Mesenchymal stem cell (in vitro differentiated cells and primary cell): Measurements from ENCODE around the gene FOXO6.

Source experiments
- DNase-seq: peaks from one replicate; pipeline ENCODE4 v3.0.0-alpha.2; 2013
- H2AFZ ChIP-seq: one replicate; pipeline ENCODE4 v1.6.1; 2013; ENCODE audit warnings: low read depth, mild to moderate bottlenecking, control low read depth, inconsistent platforms, low read length, moderate library complexity
- H2AK5ac ChIP-seq: 2 replicates; pipeline ENCODE4 v1.6.1; 2013; ENCODE audit warnings: low read length, moderate library complexity, mild to moderate bottlenecking, inconsistent platforms; ENCODE audit not compliant: severe bottlenecking
- H2BK120ac ChIP-seq: one replicate; pipeline ENCODE4 v1.6.1; 2013; ENCODE audit warnings: low read depth, mild to moderate bottlenecking, inconsistent platforms, low read length, moderate library complexity
- H2BK12ac ChIP-seq, 2 experiments: one replicate each; pipeline ENCODE4 v1.6.1; 2013; ENCODE audit warnings: inconsistent platforms in 2 of 2, low read length in 2 of 2, mild to moderate bottlenecking in 2 of 2, moderate library complexity in 2 of 2, control low read depth in 1 of 2
- H2BK15ac ChIP-seq: one replicate; pipeline ENCODE4 v1.6.1; 2013; ENCODE audit warnings: mild to moderate bottlenecking, low read depth, inconsistent platforms; ENCODE audit not compliant: poor library complexity, severe bottlenecking
- H2BK5ac ChIP-seq: 2 replicates; pipeline ENCODE4 v1.6.1; 2013; ENCODE audit warnings: low read depth, mild to moderate bottlenecking, low read length, control low read depth, inconsistent platforms; ENCODE audit not compliant: poor library complexity, severe bottlenecking
- H3K14ac ChIP-seq, 2 experiments: one replicate each; pipeline ENCODE4 v1.6.1; 2013; ENCODE audit warnings: inconsistent platforms in 2 of 2, low read length in 2 of 2, control low read depth in 1 of 2, mild to moderate bottlenecking in 1 of 2, moderate library complexity in 1 of 2
- H3K18ac ChIP-seq, 2 experiments: one replicate each; pipeline ENCODE4 v1.6.1; 2013; ENCODE audit warnings: inconsistent platforms in 2 of 2, low read length in 2 of 2, control low read depth in 1 of 2, low read depth in 1 of 2, mild to moderate bottlenecking in 1 of 2
- H3K23ac ChIP-seq, 2 experiments: one replicate each; pipeline ENCODE4 v1.6.1; 2013; ENCODE audit warnings: inconsistent platforms in 2 of 2, low read length in 2 of 2, mild to moderate bottlenecking in 2 of 2, moderate library complexity in 2 of 2, control low read depth in 1 of 2
- H3K27ac ChIP-seq: 2 replicates; pipeline ENCODE4 v1.5.1; 2013; ENCODE audit warnings: mild to moderate bottlenecking, moderate library complexity, low read length, control low read depth, inconsistent platforms; ENCODE audit not compliant: poor library complexity, severe bottlenecking
- H3K27me3 ChIP-seq, 2 experiments: 2 replicates each; pipeline versions ENCODE4 v1.6.1 to v1.7.0; 2013; ENCODE audit warnings: low read length in 2 of 2, mild to moderate bottlenecking in 2 of 2, moderate library complexity in 2 of 2, control low read depth in 1 of 2, inconsistent platforms in 1 of 2; ENCODE audit not compliant: control insufficient read depth in 1 of 2, insufficient read depth in 1 of 2
- H3K36me3 ChIP-seq, 2 experiments: 2 replicates each; pipeline versions ENCODE4 v1.6.1 to v1.7.0; 2013; ENCODE audit warnings: low read length in 2 of 2, control low read depth in 1 of 2, inconsistent platforms in 1 of 2, low read depth in 1 of 2, mild to moderate bottlenecking in 1 of 2; ENCODE audit not compliant: insufficient read depth in 2 of 2, control insufficient read depth in 1 of 2
- H3K4ac ChIP-seq, 2 experiments: one replicate each; pipeline ENCODE4 v1.6.1; 2013; ENCODE audit warnings: inconsistent platforms in 2 of 2, low read length in 2 of 2, mild to moderate bottlenecking in 2 of 2, moderate library complexity in 2 of 2, control low read depth in 1 of 2, low read depth in 1 of 2
- H3K4me1 ChIP-seq: 2 replicates; pipeline ENCODE4 v1.6.1; 2013; ENCODE audit warnings: low read depth, low read length, control low read depth; ENCODE audit not compliant: control insufficient read depth, insufficient read depth
- H3K4me2 ChIP-seq: 2 replicates; pipeline ENCODE4 v1.6.1; 2013; ENCODE audit warnings: low read length, mild to moderate bottlenecking, inconsistent platforms; ENCODE audit not compliant: poor library complexity, severe bottlenecking
- H3K4me3 ChIP-seq, 2 experiments: 2 replicates each; pipeline versions ENCODE4 v1.5.1 to v1.7.0; 2013; ENCODE audit warnings: low read length in 2 of 2, mild to moderate bottlenecking in 2 of 2, control low read depth in 1 of 2, low read depth in 1 of 2; ENCODE audit not compliant: insufficient read depth in 1 of 2
- H3K79me1 ChIP-seq: replicated peaks from 2 replicates; pipeline ENCODE4 v1.6.1; 2013; ENCODE audit warnings: mild to moderate bottlenecking, control low read depth, low read length, inconsistent platforms; ENCODE audit not compliant: poor library complexity, severe bottlenecking
- H3K9ac ChIP-seq: 2 replicates; pipeline ENCODE4 v1.7.0; 2013; ENCODE audit warnings: mild to moderate bottlenecking, low read length, moderate library complexity
- H3K9me3 ChIP-seq: 2 replicates; pipeline ENCODE4 v1.7.0; 2013; ENCODE audit warnings: mild to moderate bottlenecking, low read length; ENCODE audit not compliant: control insufficient read depth
- H4K8ac ChIP-seq: one replicate; pipeline ENCODE4 v1.6.1; 2013; ENCODE audit warnings: inconsistent platforms, mild to moderate bottlenecking, low read length, moderate library complexity
- H4K91ac ChIP-seq: one replicate; pipeline ENCODE4 v1.6.1; 2013; ENCODE audit warnings: mild to moderate bottlenecking, low read length, inconsistent platforms
- WGBS: methylation state at CpG from one replicate; pipeline ENCODE4 v1.1.7; 2013; ENCODE audit warnings: mixed read lengths; 5-methylcytosine and 5-hydroxymethylcytosine counted together

Gene FOXO6

GRCh38 chr1:41349361-41350054, 11.7 kb upstream of the FOXO6 start:
- H2AFZ ChIP-seq: no peak overlapping the region
- H3K23ac ChIP-seq: no peak overlapping the region
- WGBS: 88% methylated on average over 8 of the region's 8 CpGs
- no peak overlapping the region for H2BK15ac ChIP-seq
- no peak overlapping the region for H3K4me3 ChIP-seq
- H3K9ac ChIP-seq: no peak overlapping the region
- no peak overlapping the region for H2BK120ac ChIP-seq
- no peak overlapping the region for H2BK5ac ChIP-seq
- no peak overlapping the region for H3K4ac ChIP-seq
- no peaks in the 10 kb centered on the region for H3K9me3 ChIP-seq
- no peak overlapping the region for H3K27ac ChIP-seq
- H2BK12ac ChIP-seq: no peak overlapping the region
- H3K79me1 ChIP-seq: no peaks in the 10 kb centered on the region
- H4K8ac ChIP-seq: no peak overlapping the region
- H3K18ac ChIP-seq: no peak overlapping the region
- H3K27me3 ChIP-seq: peaks cover 4 to 18% of the 10 kb centered on the region in 2 experiments
- no peak for DNase-seq
- no peaks in the 10 kb centered on the region for H3K36me3 ChIP-seq
- no peak overlapping the region for H4K91ac ChIP-seq
- no peak overlapping the region for H3K4me2 ChIP-seq
- H2AK5ac ChIP-seq: no peak overlapping the region
- H3K4me1 ChIP-seq: peaks cover 9% of the 10 kb centered on the region
- no peak overlapping the region for H3K14ac ChIP-seq

- Histone ChIP-seq H3K4me3 (no peak overlapping the region), H2BK15ac (no peak overlapping the region), H4K91ac (no peak overlapping the region), H3K79me1 (no peaks in the 10 kb centered on the region), H3K18ac (no peak overlapping the region), H2AK5ac (no peak overlapping the region), H3K4me1 (peaks cover 9% of the 10 kb centered on the region), H3K27ac (no peak overlapping the region), H3K9ac (no peak overlapping the region), H2BK120ac (no peak overlapping the region), H3K9me3 (no peaks in the 10 kb centered on the region), H3K23ac (no peak overlapping the region), H2BK12ac (no peak overlapping the region), H2AFZ (no peak overlapping the region), H3K4ac (no peak overlapping the region), H3K4me2 (no peak overlapping the region), H3K14ac (no peak overlapping the region), H3K27me3 (peaks cover 4 to 18% of the 10 kb centered on the region in 2 experiments), H4K8ac (no peak overlapping the region), H2BK5ac (no peak overlapping the region), H3K36me3 (no peaks in the 10 kb centered on the region)
- no peak for DNase-seq
- 74% methylated on average over 2 of the region's 2 CpGs for WGBS
These were observed 11.2 kb upstream of the FOXO6 start for GRCh38 chr1:41350055-41350378.

- WGBS: 89% methylated on average over 5 of the region's 6 CpGs
- no peak for DNase-seq
- Histone ChIP-seq H3K27ac (no peak overlapping the region), H3K4me2 (no peak overlapping the region), H3K4me1 (peaks cover 9% of the 10 kb centered on the region), H2BK12ac (no peak overlapping the region), H2BK5ac (no peak overlapping the region), H2AFZ (no peak overlapping the region), H2BK120ac (no peak overlapping the region), H4K91ac (no peak overlapping the region), H3K18ac (no peak overlapping the region), H3K79me1 (no peaks in the 10 kb centered on the region), H2AK5ac (no peak overlapping the region), H3K36me3 (no peaks in the 10 kb centered on the region), H3K23ac (no peak overlapping the region), H3K27me3 (peaks cover 4 to 32% of the 10 kb centered on the region in 2 experiments), H3K14ac (no peak overlapping the region), H3K9me3 (no peaks in the 10 kb centered on the region), H3K9ac (no peak overlapping the region), H2BK15ac (no peak overlapping the region), H4K8ac (no peak overlapping the region), H3K4me3 (no peak overlapping the region), H3K4ac (no peak overlapping the region)
These were observed 9.7 kb upstream of the FOXO6 start for GRCh38 chr1:41351262-41352151.

GRCh38 chr1:41353744-41354143, 7.5 kb upstream of the FOXO6 start:
- 88% methylated on average over 9 of the region's 9 CpGs for whole genome bisulfite sequencing
- Histone ChIP-seq H2BK120ac (no peak overlapping the region), H3K27me3 (peaks cover 4 to 39% of the 10 kb centered on the region in 2 experiments), H3K4me3 (no peak overlapping the region), H3K14ac (no peak overlapping the region), H3K18ac (no peak overlapping the region), H2BK15ac (no peak overlapping the region), H3K9me3 (no peaks in the 10 kb centered on the region), H2AK5ac (no peak overlapping the region), H3K9ac (no peak overlapping the region), H3K36me3 (no peaks in the 10 kb centered on the region), H2BK12ac (no peak overlapping the region), H4K91ac (no peak overlapping the region), H3K23ac (no peak overlapping the region), H3K4me2 (no peak overlapping the region), H2BK5ac (no peak overlapping the region), H2AFZ (no peak overlapping the region), H3K79me1 (no peaks in the 10 kb centered on the region), H3K4ac (no peak overlapping the region), H4K8ac (no peak overlapping the region), H3K4me1 (peaks cover 23% of the 10 kb centered on the region), H3K27ac (no peak overlapping the region)
- DNase-seq: no peak
